H1 (cell line): ENCODE results near the gene CCDC83. TPM values are rescaled to one million over a fixed set of nuclear protein-coding genes. Genes with fewer than 3 reads are reported as not detected.

Experiments used
- CTCF ChIA-PET: fragments of 300-600 bp; sonication (Branson Sonifier 250); formaldehyde crosslinking; loops from one replicate; lab custom pipeline; 2021; ENCODE audit not compliant: partially characterized antibody; lab: Charles Lee
- POLR2A ChIA-PET: fragments of 300-600 bp; sonication (Branson Sonifier 250); formaldehyde crosslinking; loops from one replicate; lab custom pipeline; 2021; ENCODE audit warnings: inconsistent platforms; ENCODE audit not compliant: partially characterized antibody; lab: Charles Lee
- DNase-seq, 2 experiments: peaks; one replicate each; pipeline versions ENCODE4 v3.0.0 to v3.0.0-alpha.2; 2010 to 2022; ENCODE audit warnings: low spot score in 2 of 2, low read depth in 1 of 2, mixed read lengths in 1 of 2
- FAIRE-seq: peaks from 2 replicates; lab custom pipeline; 2011; peaks lifted over from hg19 to GRCh38; lab: Jason Lieb, UNC
- H2AFZ ChIP-seq: 2 replicates; pipeline ENCODE4 v1.8.1; 2012; ENCODE audit warnings: low read length, inconsistent platforms
- H2AK5ac ChIP-seq: 2 replicates; pipeline ENCODE4 v1.6.1; 2013; ENCODE audit warnings: low read depth, low read length
- H2BK120ac ChIP-seq: replicated peaks from 2 replicates; pipeline ENCODE3; 2013; ENCODE audit warnings: low read depth, low read length, inconsistent platforms
- H2BK12ac ChIP-seq: 2 replicates; pipeline ENCODE4 v1.6.1; 2013; ENCODE audit warnings: low read depth, low read length
- H2BK15ac ChIP-seq: 2 replicates; pipeline ENCODE4 v1.6.1; 2013; ENCODE audit warnings: low read length
- H2BK20ac ChIP-seq: 2 replicates; pipeline ENCODE4 v1.6.1; 2013; ENCODE audit warnings: low read length
- H2BK5ac ChIP-seq: 2 replicates; pipeline ENCODE4 v1.6.1; 2013; ENCODE audit warnings: low read depth, low read length
- H3K14ac ChIP-seq: 2 replicates; pipeline ENCODE4 v1.6.1; 2013; ENCODE audit warnings: inconsistent platforms; ENCODE audit not compliant: insufficient read length
- H3K18ac ChIP-seq: 2 replicates; pipeline ENCODE4 v1.6.1; 2013; ENCODE audit warnings: low read length; ENCODE audit errors: extremely low read depth
- H3K23ac ChIP-seq: 2 replicates; pipeline ENCODE4 v1.6.1; 2013; ENCODE audit warnings: inconsistent platforms; ENCODE audit not compliant: insufficient read length
- H3K23me2 ChIP-seq: 2 replicates; pipeline ENCODE4 v1.6.1; 2013; ENCODE audit warnings: low read depth, low read length
- H3K27ac ChIP-seq: 2 replicates; pipeline ENCODE4 v1.6.1; 2011; ENCODE audit warnings: low read depth, low read length, inconsistent platforms
- H3K27me3 ChIP-seq, 4 experiments: replicated peaks in 1 of 4; 1 replicate in 1 of 4; 2 replicates in 3 of 4; pipeline versions ENCODE4 v1.6.1 to v1.8.1; 2011 to 2013; ENCODE audit warnings: low read length in 3 of 4, mild to moderate bottlenecking in 3 of 4, inconsistent platforms in 2 of 4, mixed read lengths in 2 of 4, moderate library complexity in 1 of 4; ENCODE audit not compliant: control insufficient read depth in 3 of 4, insufficient read depth in 3 of 4; ENCODE audit errors: extremely low read depth in 1 of 4
- H3K36me3 ChIP-seq, 4 experiments: 2 replicates each; pipeline versions ENCODE4 v1.6.1 to v1.8.1; 2011 to 2013; ENCODE audit warnings: mild to moderate bottlenecking in 4 of 4, low read length in 3 of 4, moderate library complexity in 2 of 4, control low read depth in 1 of 4, inconsistent platforms in 1 of 4; ENCODE audit not compliant: insufficient read depth in 4 of 4, control insufficient read depth in 2 of 4
- H3K4ac ChIP-seq: replicated peaks from 2 replicates; pipeline ENCODE3; 2013; ENCODE audit warnings: low read length, low read depth, mixed read lengths, inconsistent platforms; ENCODE audit not compliant: insufficient read length
- H3K4me1 ChIP-seq, 4 experiments: replicated peaks in 1 of 4; 1 replicate in 1 of 4; 2 replicates in 3 of 4; pipeline versions ENCODE4 v1.6.1 to v1.8.1; 2011 to 2013; ENCODE audit warnings: low read length in 3 of 4, inconsistent platforms in 2 of 4, mixed read lengths in 1 of 4; ENCODE audit not compliant: insufficient read depth in 4 of 4, control insufficient read depth in 3 of 4
- H3K4me2 ChIP-seq, 2 experiments: 2 replicates each; pipeline versions ENCODE4 v1.6.1 to v1.8.1; 2011 to 2013; ENCODE audit warnings: low read depth in 2 of 2, low read length in 2 of 2, control low read depth in 1 of 2, inconsistent platforms in 1 of 2, mild to moderate bottlenecking in 1 of 2; ENCODE audit not compliant: insufficient read depth in 1 of 2
- H3K4me3 ChIP-seq, 4 experiments: fragments of 200-600, 300-600 bp in 1 of 4; sonication (generic), shearing (Covaris generic), sonication (Bioruptor Twin) in 1 of 4; 2 replicates each; pipeline versions ENCODE4 v1.5.1 to v1.8.1; 2011 to 2016; ENCODE audit warnings: low read length in 4 of 4, low read depth in 3 of 4, control low read depth in 2 of 4, inconsistent platforms in 2 of 4, mild to moderate bottlenecking in 2 of 4, mixed read lengths in 1 of 4, moderate library complexity in 1 of 4; ENCODE audit not compliant: insufficient read depth in 2 of 4; ENCODE audit errors: extremely low read depth in 1 of 4
- H3K56ac ChIP-seq: replicated peaks from 2 replicates; pipeline ENCODE3; 2013; ENCODE audit warnings: low read depth, mild to moderate bottlenecking, mixed read lengths, low read length, inconsistent platforms; ENCODE audit not compliant: insufficient read length
- H3K79me1 ChIP-seq: 2 replicates; pipeline ENCODE4 v1.6.1; 2013; ENCODE audit warnings: low read depth, low read length, control low read depth
- H3K79me2 ChIP-seq, 2 experiments: 2 replicates each; pipeline versions ENCODE4 v1.6.1 to v1.8.1; 2012 to 2013; ENCODE audit warnings: low read length in 2 of 2, mild to moderate bottlenecking in 2 of 2, inconsistent platforms in 1 of 2; ENCODE audit not compliant: insufficient read depth in 2 of 2, control insufficient read depth in 1 of 2
- H3K9ac ChIP-seq, 4 experiments: replicated peaks in 1 of 4; 1 replicate in 1 of 4; 2 replicates in 3 of 4; pipeline versions ENCODE4 v1.6.1 to v1.8.1; 2011 to 2013; ENCODE audit warnings: low read depth in 3 of 4, low read length in 3 of 4, control low read depth in 2 of 4, mild to moderate bottlenecking in 2 of 4, moderate library complexity in 2 of 4, inconsistent platforms in 1 of 4; ENCODE audit errors: extremely low read depth in 1 of 4
- H3K9me3 ChIP-seq, 2 experiments: 2 replicates each; pipeline versions ENCODE4 v1.6.1 to v1.8.1; 2012 to 2013; ENCODE audit warnings: mild to moderate bottlenecking in 2 of 2, moderate library complexity in 2 of 2, control low read depth in 1 of 2, inconsistent platforms in 1 of 2, low read depth in 1 of 2, low read length in 1 of 2, mixed read lengths in 1 of 2; ENCODE audit not compliant: insufficient read depth in 2 of 2
- H4K20me1 ChIP-seq, 2 experiments: replicated peaks in 1 of 2; 2 replicates each; pipeline versions ENCODE3 to v1.8.1; 2011 to 2013; ENCODE audit warnings: inconsistent platforms in 2 of 2, low read length in 2 of 2, mild to moderate bottlenecking in 1 of 2; ENCODE audit not compliant: insufficient read depth in 2 of 2, control insufficient read depth in 1 of 2
- H4K5ac ChIP-seq: 2 replicates; pipeline ENCODE4 v1.6.1; 2013; ENCODE audit warnings: low read length, low read depth, mixed read lengths, inconsistent platforms; ENCODE audit not compliant: insufficient read length
- H4K8ac ChIP-seq: 2 replicates; pipeline ENCODE4 v1.8.0; 2013; ENCODE audit warnings: mild to moderate bottlenecking, moderate library complexity, low read length, inconsistent platforms; ENCODE audit not compliant: insufficient read depth; ENCODE audit errors: extremely low read depth
- H4K91ac ChIP-seq: replicated peaks from 2 replicates; pipeline ENCODE3; 2013; ENCODE audit warnings: low read length, mixed read lengths, inconsistent platforms; ENCODE audit not compliant: insufficient read length
- ASH2L ChIP-seq: fragments of 200-600, 300-600 bp; sonication (generic); IDR thresholded peaks from one replicate; pipeline ENCODE4 v1.7.1; 2017; ENCODE audit warnings: low read length
- CHD2 ChIP-seq: IDR thresholded peaks from 2 replicates; pipeline ENCODE4 v1.6.1; 2012; ENCODE audit warnings: low read length, improper control_type of control experiment
- CREB1 ChIP-seq: IDR thresholded peaks from 2 replicates; pipeline ENCODE4 v1.6.1; 2012; ENCODE audit warnings: inconsistent platforms
- E2F6 ChIP-seq: IDR thresholded peaks from 2 replicates; pipeline ENCODE4 v1.6.1; 2012; ENCODE audit warnings: inconsistent platforms
- JUN ChIP-seq: IDR thresholded peaks from 2 replicates; pipeline ENCODE4 v1.6.1; 2011; ENCODE audit warnings: low read depth, mild to moderate bottlenecking, improper control_type of control experiment, low read length
- KDM5A ChIP-seq: fragments of 200-600 bp; IDR thresholded peaks from 2 replicates; pipeline ENCODE4 v1.7.1; 2012; ENCODE audit warnings: mild to moderate bottlenecking, low read length, inconsistent platforms, mixed read lengths
- POU5F1 ChIP-seq: IDR thresholded peaks from 2 replicates; pipeline ENCODE4 v1.6.1; 2011; ENCODE audit warnings: low read depth, mild to moderate bottlenecking, low read length, moderate library complexity
- RXRA ChIP-seq: IDR thresholded peaks from 2 replicates; pipeline ENCODE4 v1.6.1; 2011; ENCODE audit warnings: low read depth, mild to moderate bottlenecking, low read length, moderate library complexity; ENCODE audit not compliant: insufficient read depth
- SIN3A ChIP-seq, 2 experiments: IDR thresholded peaks in 1 of 2; conservative IDR thresholded peaks in 1 of 2; 2 replicates each; pipeline ENCODE4 v1.6.1; 2011 to 2012; ENCODE audit warnings: low read length in 2 of 2, improper control_type of control experiment in 1 of 2, low read depth in 1 of 2, mild to moderate bottlenecking in 1 of 2
- SP1 ChIP-seq: IDR thresholded peaks from 2 replicates; pipeline ENCODE4 v1.6.1; 2011; ENCODE audit warnings: low read depth, low read length
- SP2 ChIP-seq: IDR thresholded peaks from 2 replicates; pipeline ENCODE4 v1.6.1; 2012; ENCODE audit warnings: mild to moderate bottlenecking, low read length, inconsistent platforms
- SP4 ChIP-seq: IDR thresholded peaks from 2 replicates; pipeline ENCODE4 v1.6.1; 2012; ENCODE audit warnings: low read length, inconsistent platforms
- SRF ChIP-seq: IDR thresholded peaks from 2 replicates; pipeline ENCODE4 v1.6.1; 2011; ENCODE audit warnings: mild to moderate bottlenecking, low read depth, low read length, moderate library complexity
- SUZ12 ChIP-seq: fragments of 200-600 bp; sonication (generic); IDR thresholded peaks from 2 replicates; pipeline ENCODE4 v1.6.1; 2012; ENCODE audit warnings: mild to moderate bottlenecking, inconsistent platforms, low read length, moderate library complexity, mixed read lengths
- polyA plus RNA-seq, 7 experiments: library from polyadenylated mRNA; depleted of rRNA in 3 of 7; stranded (reverse) in 5 of 7; unstranded in 2 of 7; fragments of >200 nt in 5 of 7; fragments of 200-250 nt in 2 of 7; gene quantifications; 1 replicate in 5 of 7; 2 replicates in 1 of 7; 4 replicates in 1 of 7; pipeline versions ENCODE4 v1.2.1 to v1.2.3, GENCODE V29; 2011 to 2013; ENCODE audit warnings: missing spikeins in 2 of 7, mixed read lengths in 2 of 7
- total RNA-seq: library from RNA; stranded (reverse); fragmentation: NEBNext Ultra II Directional; extraction: Animal tissue kit (Norgen Biotek cat#: 25700); gene quantifications from 2 replicates; pipeline ENCODE4 v1.2.1, GENCODE V29; 2021

CCDC83 gene
- total and polyA plus RNA-seq, 2 of the 8 experiments (the other 6 are each of a cell fraction or from before 2014, with no cell fraction given): not detected

- H3K4me2 ChIP-seq: no peak overlapping the region
- no peak overlapping the region for H2AFZ ChIP-seq
- no peak overlapping the region for H2BK15ac ChIP-seq
- FAIRE-seq: no peak
- no peak overlapping the region for H3K27ac ChIP-seq
- no peak overlapping the region for H2BK20ac ChIP-seq
- H3K56ac ChIP-seq: no peak overlapping the region
- H3K4me1 ChIP-seq: no peaks in the 10 kb centered on the region
- no peak for TF ChIP-seq ASH2L
- TF ChIP-seq SP1: no peak
- no peak for TF ChIP-seq RXRA
- TF ChIP-seq POU5F1: no peak
- no peak for TF ChIP-seq SRF
- no peak for TF ChIP-seq SP2
- no peak for TF ChIP-seq SP4
- no peak for TF ChIP-seq SUZ12
- TF ChIP-seq CREB1: no peak
- TF ChIP-seq E2F6: no peak
- no peak for TF ChIP-seq KDM5A
- TF ChIP-seq JUN: no peak
- no peak for TF ChIP-seq SIN3A (conservative IDR thresholded peaks at IDR 0.05 in 1 of 2, IDR thresholded peaks at IDR 0.05 in 1 of 2; ENCODE audit: low read depth in 1 of 2, low read length in 2 of 2)
- TF ChIP-seq CHD2: no peak
- no peak overlapping the region for H3K4me3 ChIP-seq
- no peaks in the 10 kb centered on the region for H3K79me2 ChIP-seq
- no peak overlapping the region for H4K5ac ChIP-seq
- H2AK5ac ChIP-seq: no peak overlapping the region
- ChIA-PET POLR2A (no interaction called here), CTCF (interaction anchor here (0.9 to 1.3 kb wide), 3 partner anchors 38 to 249 kb away, joined by 3 to 4 read pairs (median 3); partner anchors contain the start of gene CCDC83)
- H4K20me1 ChIP-seq: no peaks in the 10 kb centered on the region
- no peak overlapping the region for H3K23ac ChIP-seq
- no peak overlapping the region for H2BK12ac ChIP-seq
- no peaks in the 10 kb centered on the region for H3K23me2 ChIP-seq
- H3K18ac ChIP-seq: no peak overlapping the region
- no peak overlapping the region for H3K9ac ChIP-seq
- no peaks in the 10 kb centered on the region for H3K27me3 ChIP-seq
- no peaks in the 10 kb centered on the region for H3K36me3 ChIP-seq
- H2BK5ac ChIP-seq: no peak overlapping the region
- no peak overlapping the region for H2BK120ac ChIP-seq
- no peak overlapping the region for H3K14ac ChIP-seq
- no peaks in the 10 kb centered on the region for H3K79me1 ChIP-seq
- no peak overlapping the region for H3K4ac ChIP-seq
- DNase-seq: no peak
- no peak overlapping the region for H4K91ac ChIP-seq
- H4K8ac ChIP-seq: no peak overlapping the region
- H3K9me3 ChIP-seq: no peaks in the 10 kb centered on the region; a peak in 1 of 4 replicates
These were observed 90.6 kb downstream of the CCDC83 start for GRCh38 chr11:85945788-85946187.
